GM12878 (cell line): ENCODE data around the gene CCK. TPM values are rescaled to one million over a fixed set of nuclear protein-coding genes. Genes with fewer than 3 reads are reported as not detected.

Experiments
- ATAC-seq: fragments of 200-7000 bp; cut with Tn5 transposase; 3 replicates; pipeline ENCODE4 v1.9.1; 2020; ENCODE audit warnings: mild to moderate bottlenecking, moderate library complexity
- BruUV-seq: library from RNA; stranded (reverse); fragments of 400-500 nt; replicated peaks from 2 replicates; lab custom pipeline; 2021; lab: Mats Ljungman, UMichigan
- CTCF ChIA-PET: fragments of 300-600 bp; sonication (Branson Sonifier 250); formaldehyde crosslinking; extraction: SDS; loops from one replicate; lab custom pipeline; 2021; ENCODE audit warnings: inconsistent platforms; lab: Yijun Ruan, JAX
- POLR2A ChIA-PET: fragments of 350-600 bp; formaldehyde crosslinking; extraction: SDS; loops from one replicate; lab custom pipeline; 2021; ENCODE audit warnings: inconsistent platforms; lab: Charles Lee
- RAD21 ChIA-PET: fragments of 300-600 bp; sonication (Branson Sonifier 250); formaldehyde crosslinking; loops from one replicate; lab custom pipeline; 2023; ENCODE audit warnings: antibody characterized with exemption; ENCODE audit not compliant: unreplicated experiment; lab: Charles Lee
- SMC1A ChIA-PET: fragments of 300-600 bp; sonication (Branson Sonifier 250); formaldehyde crosslinking; loops from one replicate; lab custom pipeline; 2023; ENCODE audit not compliant: unreplicated experiment, uncharacterized antibody; lab: Charles Lee
- DNase-seq: peaks from one replicate; pipeline ENCODE4 v3.0.0-alpha.2; 2011; ENCODE audit warnings: low read depth, low spot score
- FAIRE-seq: peaks from 3 replicates; lab custom pipeline; 2011; peaks lifted over from hg19 to GRCh38; lab: Jason Lieb, UNC
- H2AFZ ChIP-seq: 2 replicates; pipeline ENCODE4 v1.6.0; 2011; ENCODE audit warnings: low read depth, low read length, control low read depth; ENCODE audit not compliant: control insufficient read depth
- H3K27ac ChIP-seq: 2 replicates; pipeline ENCODE4 v1.5.1; 2011; ENCODE audit warnings: control low read depth; ENCODE audit not compliant: control insufficient read depth, insufficient read depth
- H3K27me3 ChIP-seq, 2 experiments: replicated peaks in 1 of 2; 2 replicates each; pipeline versions ENCODE4 v1.6.0 to v1.6.1; 2011; ENCODE audit warnings: low read length in 1 of 2; ENCODE audit not compliant: control insufficient read depth in 2 of 2, insufficient read depth in 2 of 2
- H3K36me3 ChIP-seq, 2 experiments: 2 replicates each; pipeline ENCODE4 v1.5.1; 2011; ENCODE audit warnings: low read length in 1 of 2; ENCODE audit not compliant: control insufficient read depth in 2 of 2, insufficient read depth in 2 of 2
- H3K4me1 ChIP-seq: 2 replicates; pipeline ENCODE4 v1.6.1; 2011; ENCODE audit warnings: mild to moderate bottlenecking, low read length, moderate library complexity, mixed read lengths; ENCODE audit not compliant: control insufficient read depth, insufficient read depth
- H3K4me2 ChIP-seq: 2 replicates; pipeline ENCODE4 v1.6.0; 2011; ENCODE audit warnings: control low read depth; ENCODE audit not compliant: control insufficient read depth, insufficient read depth
- H3K4me3 ChIP-seq: fragments of 200-600 bp; sonication (generic); 2 replicates; pipeline ENCODE4 v1.5.1; 2016
- H3K79me2 ChIP-seq: 2 replicates; pipeline ENCODE4 v1.6.0; 2011; ENCODE audit warnings: low read length; ENCODE audit not compliant: control insufficient read depth, insufficient read depth
- H3K9ac ChIP-seq: 2 replicates; pipeline ENCODE4 v1.8.0; 2011; ENCODE audit warnings: low read length, control low read depth, mixed read lengths; ENCODE audit not compliant: control insufficient read depth, insufficient read depth
- H3K9me3 ChIP-seq: replicated peaks from 3 replicates; pipeline ENCODE4 v1.5.1; 2011; ENCODE audit warnings: mild to moderate bottlenecking, low read length; ENCODE audit not compliant: control insufficient read depth, insufficient read depth
- H4K20me1 ChIP-seq: 2 replicates; pipeline ENCODE4 v1.6.0; 2011; ENCODE audit not compliant: control insufficient read depth, insufficient read depth
- ATF7 ChIP-seq: fragments of 450-650 bp; IDR thresholded peaks from 2 replicates; pipeline ENCODE4 v1.6.1; 2016; ENCODE audit warnings: low read depth, mild to moderate bottlenecking
- CHD2 ChIP-seq: IDR thresholded peaks from 2 replicates; pipeline ENCODE4 v1.6.1; 2011; ENCODE audit warnings: low read depth, low read length, improper control_type of control experiment, borderline replicate concordance
- CREM ChIP-seq: IDR thresholded peaks from 2 replicates; pipeline ENCODE4 v1.6.1; 2014; ENCODE audit warnings: antibody characterized with exemption, low read depth
- GABPA ChIP-seq: IDR thresholded peaks from 2 replicates; pipeline ENCODE4 v1.6.1; 2014; ENCODE audit warnings: antibody characterized with exemption, low read depth, mild to moderate bottlenecking, inconsistent platforms
- HDAC2 ChIP-seq: fragments of 200-600 bp; sonication (generic); IDR thresholded peaks from 2 replicates; pipeline ENCODE4 v1.6.1; 2017
- IKZF1 ChIP-seq: fragments of 450-650 bp; conservative IDR thresholded peaks from 2 replicates; pipeline ENCODE4 v1.6.1; 2017; ENCODE audit warnings: antibody characterized with exemption, mild to moderate bottlenecking
- MEF2B ChIP-seq: fragments of 450-650 bp; IDR thresholded peaks from 2 replicates; pipeline ENCODE4 v1.6.1; 2018; ENCODE audit warnings: mild to moderate bottlenecking, moderate library complexity; ENCODE audit not compliant: partially characterized antibody, poor library complexity, severe bottlenecking
- NFYA ChIP-seq: IDR thresholded peaks from 2 replicates; pipeline ENCODE4 v1.6.1; 2011; ENCODE audit warnings: low read depth, mild to moderate bottlenecking, low read length, improper control_type of control experiment, borderline replicate concordance
- NR2C1 ChIP-seq: fragments of 450-650 bp; IDR thresholded peaks from 2 replicates; pipeline ENCODE4 v1.6.1; 2017; ENCODE audit warnings: antibody characterized with exemption, mild to moderate bottlenecking, moderate library complexity
- RUNX3 ChIP-seq: IDR thresholded peaks from 2 replicates; pipeline ENCODE4 v1.6.1; 2012; ENCODE audit warnings: low read length, inconsistent platforms
- SMC3 ChIP-seq: IDR thresholded peaks from 2 replicates; pipeline ENCODE4 v1.6.1; 2011; ENCODE audit warnings: low read length, improper control_type of control experiment, borderline replicate concordance
- YBX1 ChIP-seq: fragments of 450-650 bp; IDR thresholded peaks from 2 replicates; pipeline ENCODE4 v1.6.1; 2016; ENCODE audit warnings: antibody characterized with exemption
- ZBED1 ChIP-seq: IDR thresholded peaks from 2 replicates; pipeline ENCODE4 v1.6.1; 2016; ENCODE audit warnings: borderline replicate concordance
- ZBTB33 ChIP-seq: fragments of 450-650 bp; IDR thresholded peaks from 2 replicates; pipeline ENCODE4 v1.6.1; 2017; ENCODE audit warnings: mild to moderate bottlenecking
- in situ Hi-C: fragments of 300-500 bp; cut with MboI; formaldehyde crosslinking; loops from 9 replicates; pipeline ENCODE4 v1.14.3; 2018; ENCODE audit warnings: mixed read lengths
- intact Hi-C: fragments of 100-400 bp; cut with micrococcal nuclease; formaldehyde crosslinking; loops from one replicate; pipeline ENCODE4 v1.14.2; 2022; ENCODE audit not compliant: unreplicated experiment
- polyA plus RNA-seq, 11 experiments: library from polyadenylated mRNA; depleted of rRNA in 4 of 11; unstranded in 6 of 11; stranded (reverse) in 5 of 11; fragments of >200 nt; fragmentation: Nextera tagmentation in 4 of 11; fragmentation: Illumina TruSeq in 1 of 11; extraction: Ambion mirVana in 4 of 11; extraction: Trizol in 1 of 11; gene quantifications; 1 replicate in 1 of 11; 2 replicates in 10 of 11; pipeline versions ENCODE4 v1.2.1 to v1.2.3, GENCODE V29; 2011 to 2016; ENCODE audit warnings: inconsistent platforms in 2 of 11, missing spikeins in 2 of 11, low read depth in 1 of 11
- total RNA-seq, 4 experiments: library from RNA; depleted of rRNA in 3 of 4; stranded (reverse); fragments of >200 nt in 3 of 4; fragmentation: Illumina TruSeq in 1 of 4; extraction: Trizol in 1 of 4; gene quantifications; 2 replicates each; pipeline versions ENCODE4 v1.2.1 to v1.2.3, GENCODE V29; 2013 to 2021
- TF ChIP-seq, protein P1 (sequence below): IDR thresholded peaks from 2 replicates; pipeline ENCODE4 v1.6.1; 2012; ENCODE audit warnings: mild to moderate bottlenecking, low read depth, low read length

Gene CCK
- total and polyA plus RNA-seq, 10 of the 15 experiments (the other 5 are each of a cell fraction or from before 2014, with no cell fraction given), result not detected

GRCh38 chr3:42274266-42274665, 8.3 kb upstream of the CCK start:
- H2AFZ ChIP-seq, result no peak overlapping the region
- DNase-seq, result no peak
- intact Hi-C loops, result no loop called here
- FAIRE-seq, result no peak
- ChIA-PET SMC1A (no interaction called here), POLR2A (no interaction called here)
- TF ChIP-seq, protein P1, sequence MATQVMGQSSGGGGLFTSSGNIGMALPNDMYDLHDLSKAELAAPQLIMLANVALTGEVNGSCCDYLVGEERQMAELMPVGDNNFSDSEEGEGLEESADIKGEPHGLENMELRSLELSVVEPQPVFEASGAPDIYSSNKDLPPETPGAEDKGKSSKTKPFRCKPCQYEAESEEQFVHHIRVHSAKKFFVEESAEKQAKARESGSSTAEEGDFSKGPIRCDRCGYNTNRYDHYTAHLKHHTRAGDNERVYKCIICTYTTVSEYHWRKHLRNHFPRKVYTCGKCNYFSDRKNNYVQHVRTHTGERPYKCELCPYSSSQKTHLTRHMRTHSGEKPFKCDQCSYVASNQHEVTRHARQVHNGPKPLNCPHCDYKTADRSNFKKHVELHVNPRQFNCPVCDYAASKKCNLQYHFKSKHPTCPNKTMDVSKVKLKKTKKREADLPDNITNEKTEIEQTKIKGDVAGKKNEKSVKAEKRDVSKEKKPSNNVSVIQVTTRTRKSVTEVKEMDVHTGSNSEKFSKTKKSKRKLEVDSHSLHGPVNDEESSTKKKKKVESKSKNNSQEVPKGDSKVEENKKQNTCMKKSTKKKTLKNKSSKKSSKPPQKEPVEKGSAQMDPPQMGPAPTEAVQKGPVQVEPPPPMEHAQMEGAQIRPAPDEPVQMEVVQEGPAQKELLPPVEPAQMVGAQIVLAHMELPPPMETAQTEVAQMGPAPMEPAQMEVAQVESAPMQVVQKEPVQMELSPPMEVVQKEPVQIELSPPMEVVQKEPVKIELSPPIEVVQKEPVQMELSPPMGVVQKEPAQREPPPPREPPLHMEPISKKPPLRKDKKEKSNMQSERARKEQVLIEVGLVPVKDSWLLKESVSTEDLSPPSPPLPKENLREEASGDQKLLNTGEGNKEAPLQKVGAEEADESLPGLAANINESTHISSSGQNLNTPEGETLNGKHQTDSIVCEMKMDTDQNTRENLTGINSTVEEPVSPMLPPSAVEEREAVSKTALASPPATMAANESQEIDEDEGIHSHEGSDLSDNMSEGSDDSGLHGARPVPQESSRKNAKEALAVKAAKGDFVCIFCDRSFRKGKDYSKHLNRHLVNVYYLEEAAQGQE, result no peak
- TF ChIP-seq ZBTB33 (no peak), CREM (no peak), ZBED1 (no peak), ATF7 (no peak), YBX1 (no peak), IKZF1 (no peak), CHD2 (no peak), NR2C1 (no peak), GABPA (no peak), RUNX3 (no peak), HDAC2 (no peak), SMC3 (no peak), MEF2B (no peak), NFYA (no peak)
- TF ChIP-seq, all 136 proteins: peak for 0
- Histone ChIP-seq H3K9me3 (no peaks in the 10 kb centered on the region; the same call in 2 of the 3 replicates), H3K79me2 (no peaks in the 10 kb centered on the region), H3K4me1 (peaks cover 18% of the 10 kb centered on the region), H3K4me3 (no peak overlapping the region), H3K9ac (no peak overlapping the region), H4K20me1 (no peaks in the 10 kb centered on the region), H3K27me3 (no peaks in the 10 kb centered on the region), H3K36me3 (no peaks in the 10 kb centered on the region), H3K4me2 (no peak overlapping the region), H3K27ac (no peak overlapping the region)
- no TSS peak for BruUV-seq
- RAD21 ChIA-PET, result no interaction called here
- in situ Hi-C loops, result no loop called here
- CTCF ChIA-PET, result interaction anchor here (1.6 kb wide), 1 partner anchor 307 kb away, joined by 3 read pairs; no protein-coding TSS in a partner anchor
- ATAC-seq, result no peak
